ENCODE data around the gene PRSS33.

PRSS33 gene, protein sequence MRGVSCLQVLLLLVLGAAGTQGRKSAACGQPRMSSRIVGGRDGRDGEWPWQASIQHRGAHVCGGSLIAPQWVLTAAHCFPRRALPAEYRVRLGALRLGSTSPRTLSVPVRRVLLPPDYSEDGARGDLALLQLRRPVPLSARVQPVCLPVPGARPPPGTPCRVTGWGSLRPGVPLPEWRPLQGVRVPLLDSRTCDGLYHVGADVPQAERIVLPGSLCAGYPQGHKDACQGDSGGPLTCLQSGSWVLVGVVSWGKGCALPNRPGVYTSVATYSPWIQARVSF

DNA sequence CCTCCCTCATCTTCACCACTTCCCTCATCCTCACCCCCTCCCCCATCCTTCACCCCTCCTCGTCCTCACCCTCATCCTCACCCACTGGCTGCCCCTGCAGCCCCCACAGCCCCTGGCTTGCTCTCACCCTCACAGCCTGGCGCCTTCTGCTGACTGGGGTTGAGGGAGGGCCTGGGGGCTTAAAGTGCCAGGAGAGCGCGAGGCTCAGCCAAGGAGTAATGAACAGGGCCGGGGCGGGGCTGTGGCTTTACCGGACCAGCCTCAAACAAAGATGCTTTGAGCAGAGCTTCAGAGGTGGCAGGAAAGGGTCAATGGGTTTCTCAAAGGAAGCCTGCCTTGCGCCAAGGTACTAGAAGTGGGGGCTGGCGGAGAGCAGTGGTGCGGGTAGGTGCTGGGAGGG lies at the start of gene PRSS33:
TSS of gene PRSS33 (minus strand) at position 155 of the 400 bp plus-strand sequence. CDS start 1,013 bp downstream, outside the sequence.
- DNase-seq (ENCODE audit: low read depth) = no peak
- no peak within 1 kb of the TSS for H3K4me3 ChIP-seq (ENCODE audit: low read depth, low read length)

DNA sequence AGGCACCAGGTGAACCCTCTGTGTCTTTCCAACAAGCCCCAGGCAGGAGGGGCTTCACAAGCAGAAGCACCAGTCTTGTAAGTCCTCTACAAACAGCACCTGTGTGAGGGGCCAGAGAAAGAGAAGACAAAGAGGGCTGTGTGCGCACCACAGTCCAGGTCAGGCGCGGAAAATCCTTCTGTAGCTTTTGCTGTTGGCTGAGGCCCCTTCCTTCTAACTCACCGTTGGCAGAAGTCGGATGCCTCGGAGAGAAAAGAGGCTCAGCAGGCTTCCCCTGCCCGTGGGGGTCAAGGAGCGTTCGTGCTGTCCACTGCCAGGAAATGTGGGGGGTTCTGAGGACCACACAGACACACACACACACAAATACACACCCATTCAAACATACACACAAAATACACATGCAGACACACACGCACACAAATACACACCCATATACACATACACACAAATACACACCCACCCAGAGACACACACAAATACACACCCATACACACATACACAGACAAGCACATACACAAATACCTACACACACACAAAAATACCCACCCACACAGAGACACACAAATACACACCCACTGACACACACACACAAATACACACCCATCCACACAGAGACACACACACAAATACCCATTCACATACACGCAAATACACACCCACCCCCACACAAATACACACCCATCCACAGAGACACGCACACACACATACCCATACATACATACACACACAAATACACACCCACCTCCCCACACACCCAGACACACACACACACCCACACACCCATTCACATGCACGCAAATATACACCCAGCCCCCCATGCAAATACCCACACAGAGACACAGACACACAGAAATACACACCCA lies 49.5 kb upstream of the PRSS33 start:
- DNase-seq (ENCODE audit: low read depth) = no peak
- no peak overlapping the region for H3K4me3 ChIP-seq (ENCODE audit: low read depth, low read length)

DNA sequence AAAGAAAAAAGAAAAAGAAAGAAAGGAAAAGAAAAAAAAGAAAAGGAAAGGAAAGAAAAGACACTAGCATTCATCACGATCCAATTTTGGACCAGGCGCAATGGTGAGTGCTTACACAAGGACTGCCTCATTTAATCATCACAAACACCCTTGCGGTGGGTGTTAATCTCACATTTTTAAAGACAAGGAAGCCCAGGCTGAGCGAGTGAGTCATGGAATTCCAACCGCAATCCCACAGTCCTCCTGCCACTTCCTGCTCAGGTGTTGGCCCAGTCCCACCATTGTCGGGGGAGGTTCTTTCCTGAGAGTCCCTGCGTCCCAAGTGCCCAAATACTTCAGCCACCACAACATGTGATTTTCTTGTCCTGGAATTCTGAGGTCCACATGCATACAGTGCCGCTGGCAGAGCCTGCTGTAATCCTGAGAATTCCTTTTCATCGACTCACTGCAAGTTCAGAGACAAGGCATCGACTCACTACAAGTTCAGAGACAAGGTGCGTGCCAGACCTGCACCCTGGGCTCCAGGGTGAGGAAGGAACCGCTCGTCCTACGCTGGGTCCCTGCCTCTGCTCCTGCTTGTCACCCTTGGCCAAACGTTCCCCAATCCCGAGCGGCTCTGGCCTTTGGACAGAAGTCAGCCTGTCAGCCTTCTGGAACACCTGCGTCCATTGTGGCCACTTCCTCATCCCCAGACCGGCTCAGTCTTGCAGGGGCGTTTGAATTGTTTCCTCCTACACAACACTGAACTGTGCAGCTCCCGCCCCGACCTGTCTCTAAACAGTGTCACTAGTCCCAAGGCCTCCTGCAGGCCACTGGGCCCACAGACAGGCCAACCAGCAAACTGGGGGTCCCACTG lies 48.5 kb upstream of the PRSS33 start:
- DNase-seq (ENCODE audit: low read depth) = peak; percentile 65
- no peak overlapping the region for H3K4me3 ChIP-seq (ENCODE audit: low read depth, low read length)

DNA sequence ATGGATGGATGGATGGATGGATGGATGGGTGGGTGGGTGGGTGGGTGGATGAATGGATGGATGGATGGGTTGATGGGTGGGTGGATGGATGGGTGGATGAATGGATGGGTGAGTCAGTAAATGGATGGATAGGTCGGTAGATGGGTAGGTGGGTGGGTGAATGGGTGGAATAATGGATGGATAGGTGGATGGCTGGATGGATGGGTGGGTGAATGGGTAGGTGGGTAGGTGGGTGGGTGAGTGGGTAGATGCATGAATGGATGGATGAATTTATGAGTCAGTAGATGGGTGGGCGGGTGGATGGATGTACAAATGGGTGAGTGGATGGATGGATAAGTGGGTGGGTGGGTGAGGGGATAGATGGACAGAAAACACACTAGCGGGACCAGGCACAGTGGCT lies 47.6 kb upstream of the PRSS33 start:
- no peak for DNase-seq (ENCODE audit: low read depth)
- no peak overlapping the region for H3K4me3 ChIP-seq (ENCODE audit: low read depth, low read length)

DNA sequence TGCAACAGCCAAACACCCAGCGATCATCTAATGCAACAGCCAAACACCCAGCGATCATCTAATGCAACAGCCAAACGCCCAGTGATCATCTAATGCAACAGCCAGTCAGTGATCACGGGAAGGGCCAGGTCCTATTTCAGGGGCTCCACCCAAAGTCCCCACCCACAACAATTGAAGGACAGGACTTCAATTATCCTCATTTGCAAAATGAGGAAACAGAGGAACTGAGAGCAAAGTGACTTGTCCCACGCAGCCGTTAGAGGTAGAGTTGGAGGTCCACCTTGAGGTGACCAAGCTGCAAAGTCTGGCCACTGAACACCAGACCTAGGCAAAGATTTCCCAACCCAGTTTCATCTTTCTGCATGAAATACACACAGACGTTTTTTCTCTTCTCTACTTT lies 46.4 kb upstream of the PRSS33 start:
- no peak overlapping the region for H3K4me3 ChIP-seq (ENCODE audit: low read depth, low read length)
- no peak for DNase-seq (ENCODE audit: low read depth)

DNA sequence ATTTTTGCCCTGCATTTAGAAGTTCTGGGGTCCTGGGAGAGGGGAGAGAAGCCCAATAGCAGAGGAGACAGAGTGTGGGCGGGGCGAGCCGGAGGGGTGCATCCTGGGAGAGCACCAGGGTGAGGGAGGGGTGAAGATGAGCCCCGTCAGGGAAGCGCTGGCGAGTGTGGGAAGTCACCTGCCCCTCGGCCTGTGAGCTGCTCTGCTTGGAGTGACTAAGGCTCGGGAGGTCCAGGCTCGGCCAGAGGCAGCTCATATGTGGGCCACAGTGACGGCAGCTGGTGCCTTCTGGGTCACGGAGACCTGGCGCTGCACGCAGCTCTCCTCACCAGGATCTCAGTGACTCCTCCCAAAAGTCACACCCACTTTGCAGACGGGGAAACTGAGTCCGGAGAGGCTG lies 43.8 kb upstream of the PRSS33 start:
- no peak for DNase-seq (ENCODE audit: low read depth)
- no peak overlapping the region for H3K4me3 ChIP-seq (ENCODE audit: low read depth, low read length)

DNA sequence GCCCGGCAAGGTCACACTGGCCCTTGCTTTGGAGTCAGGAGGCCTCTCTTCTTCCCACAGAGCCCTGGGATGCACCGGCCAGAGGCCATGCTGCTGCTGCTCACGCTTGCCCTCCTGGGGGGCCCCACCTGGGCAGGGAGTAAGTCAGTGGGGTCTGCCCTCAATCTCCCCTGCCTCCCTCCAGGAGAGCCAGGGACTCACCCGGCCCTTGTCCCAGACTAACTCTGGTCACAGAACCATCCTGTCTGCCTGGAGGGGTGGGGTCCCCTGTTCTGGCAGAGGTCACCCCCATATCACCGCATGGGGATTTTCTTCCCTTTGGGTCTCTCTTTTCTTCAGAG lies 43.0 kb upstream of the PRSS33 start:
- H3K4me3 ChIP-seq (ENCODE audit: low read depth, low read length) = no peak overlapping the region
- DNase-seq (ENCODE audit: low read depth) = no peak

DNA sequence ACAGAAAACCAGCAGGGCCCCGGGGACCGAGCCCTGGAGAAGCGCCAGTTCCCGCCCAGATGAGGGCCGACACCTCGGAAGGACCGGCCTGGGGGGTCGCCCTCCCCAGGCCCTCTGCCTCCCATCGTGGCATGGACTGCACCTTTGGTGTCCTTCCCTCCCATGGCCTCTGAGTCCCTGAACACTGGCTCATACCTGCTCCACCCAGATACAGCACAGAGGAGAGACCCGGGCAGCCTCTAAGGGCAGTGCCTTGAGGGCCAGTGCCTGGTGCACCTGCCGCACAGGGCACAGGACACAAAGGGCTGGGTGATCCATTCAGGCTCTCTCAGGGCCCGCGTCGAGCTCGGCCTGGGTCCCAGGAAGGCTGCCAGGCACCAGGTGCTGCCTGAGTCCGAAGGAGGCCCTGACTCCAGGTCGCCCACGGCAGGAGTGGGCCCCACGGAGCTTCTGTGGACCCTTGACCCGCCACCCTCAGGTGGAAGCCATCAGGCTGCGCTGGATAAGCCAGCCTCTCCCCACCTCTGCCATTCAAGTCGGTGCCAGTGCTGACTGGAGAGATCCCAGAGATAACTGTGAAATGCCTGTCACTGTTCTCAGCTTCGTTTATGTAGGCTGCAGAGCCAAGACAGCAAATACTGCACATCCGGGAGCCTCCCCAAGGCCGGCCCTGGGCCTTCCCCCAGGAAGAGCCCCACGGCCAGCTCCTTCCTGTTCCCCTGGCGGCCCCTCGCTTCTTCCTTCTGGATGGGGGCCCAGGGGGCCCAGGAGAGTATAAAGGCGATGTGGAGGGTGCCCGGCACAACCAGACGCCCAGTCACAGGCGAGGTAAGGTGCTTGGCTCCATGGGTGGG lies 42.4 kb upstream of the PRSS33 start, which contains the start of gene ZG16B:
TSS of gene ZG16B (plus strand) at position 803 of the 854 bp plus-strand sequence. CDS start 139 bp downstream, outside the sequence.
- H3K4me3 ChIP-seq (ENCODE audit: low read depth, low read length) = no peak within 1 kb of the TSS
- no peak for DNase-seq (ENCODE audit: low read depth)

DNA sequence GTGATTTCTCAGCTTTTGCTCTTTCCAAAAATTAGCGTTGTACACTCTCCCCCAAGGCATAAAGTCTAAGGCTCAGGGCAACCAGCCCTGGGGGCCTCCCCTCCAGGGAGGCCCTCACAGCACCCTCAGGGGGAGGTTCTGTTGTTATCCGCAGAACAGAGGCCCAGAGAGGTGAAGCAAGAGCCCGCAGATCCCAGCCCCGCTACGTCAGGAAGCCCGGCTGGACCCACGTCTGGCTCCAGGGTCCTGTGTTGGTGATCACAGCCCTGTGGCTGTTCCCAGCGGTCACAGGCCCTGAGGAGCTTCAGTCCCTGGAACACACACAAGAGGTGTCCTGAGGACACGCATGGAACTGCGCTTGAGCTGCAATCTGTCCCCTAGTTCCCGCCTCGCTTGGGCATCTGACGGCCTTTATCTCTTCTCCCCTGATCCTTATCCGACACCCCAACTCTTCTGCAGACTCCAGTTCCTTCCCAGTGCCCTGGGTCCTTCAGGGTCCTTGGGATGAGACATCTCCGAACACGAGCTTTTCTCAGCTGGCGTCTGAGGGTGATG lies 41.6 kb upstream of the PRSS33 start:
- no peak for DNase-seq (ENCODE audit: low read depth)
- H3K4me3 ChIP-seq (ENCODE audit: low read depth, low read length) = no peak overlapping the region

DNA sequence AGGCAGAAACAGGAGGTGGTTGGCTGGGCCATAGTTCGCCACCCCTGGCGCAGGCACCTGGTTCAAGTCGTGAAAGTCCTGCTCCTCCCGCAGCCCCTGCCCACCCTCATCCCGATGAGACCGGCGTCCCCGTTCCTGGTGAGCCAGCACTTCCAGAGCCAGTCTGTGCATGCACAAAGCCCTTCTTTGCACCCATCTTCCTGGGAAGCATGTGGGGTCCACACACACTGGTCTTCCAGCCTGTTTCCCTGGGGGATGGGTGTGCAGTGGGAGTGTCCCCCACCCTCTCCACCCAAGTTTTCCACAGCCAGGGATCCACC lies 41.1 kb upstream of the PRSS33 start:
- no peak overlapping the region for H3K4me3 ChIP-seq (ENCODE audit: low read depth, low read length)
- DNase-seq (ENCODE audit: low read depth) = no peak

DNA sequence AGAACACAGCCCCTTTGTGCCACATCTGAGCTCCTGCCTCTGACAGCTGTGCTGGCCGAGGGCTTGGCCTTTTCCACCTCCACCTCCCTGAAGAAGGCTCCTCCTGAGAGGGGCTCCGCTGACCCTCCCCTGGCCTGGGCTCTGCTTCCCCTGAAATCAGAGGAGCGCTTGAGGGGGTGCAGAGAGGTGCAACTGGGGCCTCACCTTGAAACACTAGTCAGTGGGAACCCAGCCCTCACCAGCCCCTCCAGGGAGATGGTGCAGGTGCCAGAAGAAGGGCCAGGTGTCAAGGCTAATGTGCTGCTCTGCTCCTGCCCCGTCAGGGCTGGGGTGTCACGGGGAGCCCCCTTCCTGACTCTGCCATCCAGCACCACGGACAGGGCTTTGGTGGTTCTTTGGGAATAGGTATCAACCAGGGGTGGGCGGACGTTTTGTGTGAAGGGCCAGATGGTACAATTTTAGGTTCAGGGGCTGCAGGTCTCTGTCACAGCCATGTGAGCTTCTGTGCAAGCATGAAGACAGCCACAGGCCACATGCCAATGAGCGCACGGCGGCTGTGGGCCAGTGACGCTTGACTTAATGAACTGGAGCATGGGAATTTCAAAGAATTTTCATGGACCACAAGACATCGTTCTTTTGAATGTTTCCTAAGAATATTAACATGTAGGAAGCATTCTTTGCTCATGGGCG lies 40.6 kb upstream of the PRSS33 start:
- no peak overlapping the region for H3K4me3 ChIP-seq (ENCODE audit: low read depth, low read length)
- no peak for DNase-seq (ENCODE audit: low read depth)

DNA sequence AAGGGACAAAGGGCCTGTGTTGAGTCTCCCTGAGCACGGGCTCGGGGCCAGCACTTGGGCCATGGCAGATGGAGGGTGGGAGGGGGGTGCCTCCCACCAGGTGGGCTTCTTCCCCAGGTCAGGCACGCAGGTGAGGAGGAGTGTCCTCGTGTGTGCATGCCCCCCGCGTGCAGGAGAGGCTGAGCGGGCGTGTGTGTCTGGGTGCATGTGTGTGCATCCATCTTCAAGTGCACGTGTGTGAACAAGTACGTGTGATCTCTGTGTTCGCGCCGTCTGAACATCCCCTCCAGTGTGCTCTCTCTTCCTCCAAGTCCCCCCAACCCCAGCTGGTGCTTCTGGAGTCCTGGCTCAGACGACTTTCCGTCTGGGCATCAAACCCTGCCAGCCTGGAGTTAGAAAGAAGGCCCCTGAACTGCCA lies 40.0 kb upstream of the PRSS33 start:
- H3K4me3 ChIP-seq (ENCODE audit: low read depth, low read length) = no peak overlapping the region
- no peak for DNase-seq (ENCODE audit: low read depth)

DNA sequence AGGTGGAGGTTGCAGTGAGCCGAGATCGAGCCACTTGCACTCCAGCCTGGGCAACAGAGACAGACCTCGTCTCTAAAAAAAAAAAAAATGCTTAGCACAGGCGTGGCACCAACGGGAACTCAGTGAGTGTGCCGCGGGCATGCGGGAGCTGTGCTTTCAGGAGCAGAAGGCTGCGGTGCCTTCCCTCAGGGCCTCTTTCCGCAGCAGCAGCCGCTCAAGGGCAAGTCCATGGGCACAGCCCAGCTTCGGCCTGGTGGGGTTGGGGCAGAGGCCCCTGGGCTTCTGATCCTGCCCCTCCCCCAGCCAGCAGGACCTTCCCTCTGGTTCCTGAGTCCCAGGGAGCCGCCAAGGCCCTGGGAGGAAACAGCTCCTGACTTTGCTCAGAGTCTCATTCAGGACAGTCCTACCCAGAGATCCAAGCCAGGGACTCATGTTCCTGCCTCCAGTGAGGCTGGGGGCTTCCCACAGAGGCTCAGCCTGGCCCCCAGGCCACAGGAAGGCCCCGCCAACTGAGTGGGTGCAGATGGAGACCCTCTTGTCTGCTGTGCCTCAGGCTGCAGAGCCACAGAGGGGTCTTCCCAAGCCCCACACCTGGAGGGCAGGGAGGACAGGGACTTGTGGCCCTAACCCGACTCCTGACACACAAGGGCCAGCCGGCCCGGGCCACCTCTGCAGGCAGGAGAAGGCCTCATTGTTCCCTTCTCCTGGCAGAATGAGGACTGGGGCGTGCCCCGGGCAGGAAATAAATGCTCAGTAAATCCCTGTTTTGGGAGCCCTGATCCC lies 39.4 kb upstream of the PRSS33 start:
- no peak overlapping the region for H3K4me3 ChIP-seq (ENCODE audit: low read depth, low read length)
- DNase-seq (ENCODE audit: low read depth) = no peak

DNA sequence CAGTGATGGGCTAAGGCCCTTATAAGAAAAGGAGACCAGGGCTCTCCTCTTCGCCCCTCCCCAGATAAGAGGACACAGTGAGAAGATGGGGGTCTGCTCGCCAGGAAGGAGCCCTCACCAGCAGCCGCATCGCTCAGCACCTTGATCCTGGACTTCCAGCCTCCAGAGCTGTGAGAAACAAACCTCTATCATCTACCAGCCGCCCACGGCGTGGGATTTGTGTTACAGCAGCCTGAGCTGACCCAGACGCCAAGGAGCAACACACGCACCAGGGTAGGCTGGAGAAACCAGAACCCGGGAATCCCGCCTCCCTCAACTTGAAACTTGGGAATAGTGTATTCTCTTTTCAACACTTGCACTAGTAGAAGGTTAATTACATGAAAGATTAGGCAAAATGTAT lies 38.5 kb upstream of the PRSS33 start:
- no peak overlapping the region for H3K4me3 ChIP-seq (ENCODE audit: low read depth, low read length)
- no peak for DNase-seq (ENCODE audit: low read depth)

DNA sequence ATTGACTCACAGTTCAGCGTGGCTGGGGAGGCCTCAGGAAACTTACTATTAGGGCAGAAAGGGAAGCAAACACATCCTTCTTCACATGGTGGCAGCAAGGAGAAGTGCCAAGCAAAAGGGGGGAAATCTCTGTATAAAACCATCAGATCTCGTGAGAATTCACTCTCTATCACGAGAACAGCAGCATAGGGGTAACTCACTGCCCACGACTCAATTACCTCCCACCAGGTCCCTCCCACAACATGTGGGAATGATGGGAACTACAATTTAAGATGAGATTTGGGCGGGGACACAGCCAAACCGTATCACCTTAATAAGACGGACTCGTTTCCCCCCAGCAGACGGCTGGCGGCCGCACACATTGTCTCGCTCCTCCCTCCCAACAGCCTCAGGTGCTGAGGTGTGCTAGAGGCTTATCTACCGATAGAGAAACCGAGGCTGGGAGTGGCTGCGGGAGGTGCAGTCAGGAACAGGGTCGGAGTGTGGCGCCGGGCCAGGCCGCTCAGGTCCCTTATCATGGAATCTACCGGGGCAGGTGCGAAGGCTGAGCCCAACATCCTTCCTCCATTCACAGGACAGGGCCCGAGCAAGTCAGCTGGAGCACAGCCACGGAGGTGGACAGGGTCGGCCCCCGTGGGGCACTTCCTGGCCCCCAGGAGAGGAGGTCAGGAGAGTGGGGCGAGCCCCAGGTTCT lies 37.8 kb upstream of the PRSS33 start:
- no peak overlapping the region for H3K4me3 ChIP-seq (ENCODE audit: low read depth, low read length)
- no peak for DNase-seq (ENCODE audit: low read depth)

DNA sequence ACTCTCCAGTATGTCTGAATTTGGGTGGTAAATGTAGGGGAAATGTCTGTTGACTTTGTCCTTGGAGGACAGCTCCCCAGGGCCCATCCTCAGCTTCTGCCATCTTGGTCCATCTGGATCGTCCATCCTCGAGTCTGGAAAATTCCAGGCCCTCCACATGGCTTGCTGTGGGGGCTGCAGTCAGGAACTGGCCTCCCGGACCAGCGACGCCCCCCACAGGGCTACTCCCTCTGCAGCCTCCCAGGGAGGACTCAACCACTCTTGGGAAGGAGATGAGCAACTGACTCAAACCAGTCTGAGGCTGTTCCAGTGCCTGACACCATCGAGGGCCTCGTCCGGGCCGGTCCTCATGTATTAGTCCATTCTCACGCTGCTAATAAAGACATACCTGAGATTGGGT lies 37.3 kb upstream of the PRSS33 start:
- no peak overlapping the region for H3K4me3 ChIP-seq (ENCODE audit: low read depth, low read length)
- no peak for DNase-seq (ENCODE audit: low read depth)

DNA sequence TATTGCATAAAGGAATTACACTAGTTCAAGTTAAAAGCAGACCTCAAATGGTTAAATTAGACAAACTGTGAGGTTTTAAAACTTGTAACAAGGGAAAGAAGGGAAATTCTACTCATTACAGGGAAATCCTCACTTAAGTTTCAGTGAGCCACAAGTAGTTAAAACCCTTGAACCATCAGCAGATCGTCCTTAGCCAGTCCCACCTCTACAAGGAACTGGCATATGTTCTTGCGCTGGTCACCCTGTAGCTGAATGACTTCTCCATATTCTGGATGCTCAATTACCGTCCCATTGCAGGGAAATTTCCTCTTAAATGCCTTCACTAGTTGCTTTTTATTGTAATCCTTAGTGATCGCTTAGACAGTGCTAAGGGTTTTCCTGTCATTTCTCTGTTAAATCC lies 35.1 kb upstream of the PRSS33 start:
- no peak overlapping the region for H3K4me3 ChIP-seq (ENCODE audit: low read depth, low read length)
- no peak for DNase-seq (ENCODE audit: low read depth)
